GM21717 (cell line): Measurements from ENCODE around the gene TSPAN33.
"Not testable (repeated sequence)": the region's sequence is repeated elsewhere in the genome, so short reads cannot be mapped to it uniquely, and the experiment has no call there.

Experiments used
- ATAC-seq: cut with Tn5 transposase; IDR thresholded peaks from one replicate; pipeline ENCODE4 v1.9.1; 2021; ENCODE audit warnings: mild to moderate bottlenecking, moderate library complexity; ENCODE audit not compliant: unreplicated experiment

TSPAN33 gene

GRCh38 chr7:129169171-129169671 lies 24.7 kb downstream of the TSPAN33 start:
- ATAC-seq = no peak

GRCh38 chr7:129169686-129170440 lies 25.4 kb downstream of the TSPAN33 start:
- ATAC-seq = peak; percentile 73

- ATAC-seq = no peak
Observed at GRCh38 chr7:129170441-129171021, 26.0 kb downstream of the TSPAN33 start.

GRCh38 chr7:129173861-129174260 lies 29.4 kb downstream of the TSPAN33 start:
- ATAC-seq = not testable (repeated sequence)

GRCh38 chr7:129176916-129177710 lies 32.6 kb downstream of the TSPAN33 start:
- ATAC-seq = no peak

GRCh38 chr7:129184981-129185670 lies 40.6 kb downstream of the TSPAN33 start:
- no peak for ATAC-seq

GRCh38 chr7:129186749-129187260 lies 42.3 kb downstream of the TSPAN33 start:
- no peak for ATAC-seq

GRCh38 chr7:129187681-129188371 lies 43.3 kb downstream of the TSPAN33 start:
- no peak for ATAC-seq

- no peak for ATAC-seq
Observed at GRCh38 chr7:129188372-129188891, 43.9 kb downstream of the TSPAN33 start, which contains the start of gene SMO. Gene SMO (plus strand): TSS chr7:129188633. CDS start chr7:129189152, 519 bp downstream.

- ATAC-seq = no peak
Observed at GRCh38 chr7:129188892-129189660, 44.6 kb downstream of the TSPAN33 start.

- no peak for ATAC-seq
Observed at GRCh38 chr7:129189661-129190310, 45.3 kb downstream of the TSPAN33 start.

GRCh38 chr7:129191272-129191671 lies 46.8 kb downstream of the TSPAN33 start:
- ATAC-seq = no peak

- ATAC-seq = no peak
Observed at GRCh38 chr7:129193892-129194291, 49.4 kb downstream of the TSPAN33 start.

GRCh38 chr7:129197771-129198170 lies 53.3 kb downstream of the TSPAN33 start:
- no peak for ATAC-seq

GRCh38 chr7:129199406-129199805 lies 54.9 kb downstream of the TSPAN33 start:
- ATAC-seq = no peak

- ATAC-seq = no peak
Observed at GRCh38 chr7:129202058-129202777, 57.7 kb downstream of the TSPAN33 start.

- ATAC-seq = no peak
Observed at GRCh38 chr7:129203050-129203741, 58.7 kb downstream of the TSPAN33 start.
